ENCODE data around the gene CUL2.

- TF ChIP-seq CTCF (IDR thresholded peaks at IDR 0.05) = no peak
- TF ChIP-seq POLR2A (IDR thresholded peaks at IDR 0.05) = no peak
Observed at GRCh38 chr10:35012781-35013180, 77.4 kb downstream of the CUL2 start.

All from esophagus squamous epithelium (tissue), 4 donors.